ENCODE measurements around the gene PITPNM1. TPM values are rescaled to one million over a fixed set of nuclear protein-coding genes. Genes with fewer than 3 reads are reported as not detected.

PITPNM1 gene
- total and polyA plus RNA-seq, 2 of the 13 experiments (the other 11 are each of a cell fraction or from before 2014, with no cell fraction given), result 8.2 to 8.5 TPM

DNA sequence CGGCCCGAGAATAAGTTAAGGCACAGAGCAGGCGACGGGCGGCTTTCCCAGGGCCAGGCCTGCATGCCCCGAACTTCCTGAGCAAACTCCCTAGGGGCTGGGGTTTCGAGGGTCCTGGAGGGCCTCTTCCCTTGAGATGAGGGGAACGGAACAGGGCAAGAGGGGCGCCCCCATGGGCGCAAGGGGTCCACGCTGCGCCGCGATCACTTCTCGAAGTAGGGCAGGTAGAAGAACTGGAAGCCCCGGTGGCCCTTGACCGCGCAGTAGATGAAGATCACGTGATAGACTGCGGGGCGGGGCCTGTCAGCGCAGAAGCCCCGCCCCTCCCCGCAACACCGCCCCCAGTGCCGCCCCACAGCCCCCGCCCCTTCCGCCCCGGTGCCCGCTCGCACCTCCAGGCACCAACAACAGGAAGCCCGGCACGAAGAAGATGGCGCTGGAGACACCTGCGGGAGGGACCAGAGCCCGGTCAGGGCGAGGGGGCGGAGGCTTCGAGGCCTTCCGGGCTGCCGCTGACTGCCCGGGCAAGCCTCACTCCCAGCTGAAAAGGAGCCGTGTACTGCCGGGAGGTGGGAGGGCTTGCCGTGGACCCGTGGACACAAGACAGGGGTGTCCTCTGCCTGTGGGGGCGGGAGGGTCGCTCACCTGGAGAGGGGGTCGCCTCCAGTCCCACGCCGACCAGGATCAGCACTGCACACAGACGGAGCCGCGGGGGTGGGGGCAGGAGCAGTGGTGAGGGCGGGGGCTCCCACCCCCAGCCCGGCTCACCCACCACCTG is 40.6 kb downstream of the PITPNM1 start (continued):
- TF ChIP-seq ZFP82 (CRISPR knock-in tag; IDR thresholded peaks at IDR 0.05; ENCODE audit: borderline replicate concordance) (peak; percentile 72; the same call in 1 of the 2 replicates), CBFB (CRISPR knock-in tag; IDR thresholded peaks at IDR 0.05) (0 out of 2 replicates have a peak, but pooled peaks have one; percentile 54), MIXL1 (CRISPR knock-in tag; IDR thresholded peaks at IDR 0.05) (no peak), TAF15 (IDR thresholded peaks at IDR 0.05; ENCODE audit: low read depth, low read length, poor library complexity, severe bottlenecking) (no peak), REL (CRISPR knock-in tag; conservative IDR thresholded peaks at IDR 0.05) (peak; percentile 89; the same call in 1 of the 2 replicates), ZFX (CRISPR knock-in tag; IDR thresholded peaks at IDR 0.05; ENCODE audit: low read depth) (peak; percentile 85), CCDC6 (CRISPR knock-in tag; IDR thresholded peaks at IDR 0.05) (0 out of 2 replicates have a peak, but pooled peaks have one; percentile 21), ZNF274 (CRISPR knock-in tag; IDR thresholded peaks at IDR 0.05) (peak; percentile 38; the same call in 1 of the 2 replicates), MAZ (IDR thresholded peaks at IDR 0.05; ENCODE audit: borderline replicate concordance, low read depth, low read length) (peak; percentile 54; the same call in 1 of the 2 replicates), MAZ (CRISPR knock-in tag; IDR thresholded peaks at IDR 0.05; ENCODE audit: low read depth) (0 out of 2 replicates have a peak, but pooled peaks have one; percentile 54), PAF1 (CRISPR knock-in tag; IDR thresholded peaks at IDR 0.05) (no peak), TRIM24 (CRISPR knock-in tag; IDR thresholded peaks at IDR 0.05) (no peak), NR2C2 (CRISPR knock-in tag; IDR thresholded peaks at IDR 0.05; ENCODE audit: borderline replicate concordance) (0 out of 2 replicates have a peak, but pooled peaks have one; percentile 28), ZNF230 (CRISPR knock-in tag; IDR thresholded peaks at IDR 0.05) (no peak), ZNF737 (CRISPR knock-in tag; IDR thresholded peaks at IDR 0.05; ENCODE audit: borderline replicate concordance) (no peak), SIN3B (IDR thresholded peaks at IDR 0.05; ENCODE audit: low read length) (no peak), ZFP41 (CRISPR knock-in tag; IDR thresholded peaks at IDR 0.05; ENCODE audit: borderline replicate concordance) (no peak), FOXK2 (IDR thresholded peaks at IDR 0.05) (no peak), ISL2 (CRISPR knock-in tag; IDR thresholded peaks at IDR 0.05) (no peak)
- TF ChIP-seq, protein P1, sequence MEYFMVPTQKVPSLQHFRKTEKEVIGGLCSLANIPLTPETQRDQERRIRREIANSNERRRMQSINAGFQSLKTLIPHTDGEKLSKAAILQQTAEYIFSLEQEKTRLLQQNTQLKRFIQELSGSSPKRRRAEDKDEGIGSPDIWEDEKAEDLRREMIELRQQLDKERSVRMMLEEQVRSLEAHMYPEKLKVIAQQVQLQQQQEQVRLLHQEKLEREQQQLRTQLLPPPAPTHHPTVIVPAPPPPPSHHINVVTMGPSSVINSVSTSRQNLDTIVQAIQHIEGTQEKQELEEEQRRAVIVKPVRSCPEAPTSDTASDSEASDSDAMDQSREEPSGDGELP (IDR thresholded peaks at IDR 0.05; ENCODE audit: borderline replicate concordance, low read depth), result peak; percentile 12; the same call in 1 of the 2 replicates
- TF ChIP-seq, protein P2, sequence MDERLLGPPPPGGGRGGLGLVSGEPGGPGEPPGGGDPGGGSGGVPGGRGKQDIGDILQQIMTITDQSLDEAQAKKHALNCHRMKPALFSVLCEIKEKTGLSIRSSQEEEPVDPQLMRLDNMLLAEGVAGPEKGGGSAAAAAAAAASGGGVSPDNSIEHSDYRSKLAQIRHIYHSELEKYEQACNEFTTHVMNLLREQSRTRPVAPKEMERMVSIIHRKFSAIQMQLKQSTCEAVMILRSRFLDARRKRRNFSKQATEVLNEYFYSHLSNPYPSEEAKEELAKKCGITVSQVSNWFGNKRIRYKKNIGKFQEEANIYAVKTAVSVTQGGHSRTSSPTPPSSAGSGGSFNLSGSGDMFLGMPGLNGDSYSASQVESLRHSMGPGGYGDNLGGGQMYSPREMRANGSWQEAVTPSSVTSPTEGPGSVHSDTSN (CRISPR knock-in tag; IDR thresholded peaks at IDR 0.05), result no peak
- TF ChIP-seq, protein P3, sequence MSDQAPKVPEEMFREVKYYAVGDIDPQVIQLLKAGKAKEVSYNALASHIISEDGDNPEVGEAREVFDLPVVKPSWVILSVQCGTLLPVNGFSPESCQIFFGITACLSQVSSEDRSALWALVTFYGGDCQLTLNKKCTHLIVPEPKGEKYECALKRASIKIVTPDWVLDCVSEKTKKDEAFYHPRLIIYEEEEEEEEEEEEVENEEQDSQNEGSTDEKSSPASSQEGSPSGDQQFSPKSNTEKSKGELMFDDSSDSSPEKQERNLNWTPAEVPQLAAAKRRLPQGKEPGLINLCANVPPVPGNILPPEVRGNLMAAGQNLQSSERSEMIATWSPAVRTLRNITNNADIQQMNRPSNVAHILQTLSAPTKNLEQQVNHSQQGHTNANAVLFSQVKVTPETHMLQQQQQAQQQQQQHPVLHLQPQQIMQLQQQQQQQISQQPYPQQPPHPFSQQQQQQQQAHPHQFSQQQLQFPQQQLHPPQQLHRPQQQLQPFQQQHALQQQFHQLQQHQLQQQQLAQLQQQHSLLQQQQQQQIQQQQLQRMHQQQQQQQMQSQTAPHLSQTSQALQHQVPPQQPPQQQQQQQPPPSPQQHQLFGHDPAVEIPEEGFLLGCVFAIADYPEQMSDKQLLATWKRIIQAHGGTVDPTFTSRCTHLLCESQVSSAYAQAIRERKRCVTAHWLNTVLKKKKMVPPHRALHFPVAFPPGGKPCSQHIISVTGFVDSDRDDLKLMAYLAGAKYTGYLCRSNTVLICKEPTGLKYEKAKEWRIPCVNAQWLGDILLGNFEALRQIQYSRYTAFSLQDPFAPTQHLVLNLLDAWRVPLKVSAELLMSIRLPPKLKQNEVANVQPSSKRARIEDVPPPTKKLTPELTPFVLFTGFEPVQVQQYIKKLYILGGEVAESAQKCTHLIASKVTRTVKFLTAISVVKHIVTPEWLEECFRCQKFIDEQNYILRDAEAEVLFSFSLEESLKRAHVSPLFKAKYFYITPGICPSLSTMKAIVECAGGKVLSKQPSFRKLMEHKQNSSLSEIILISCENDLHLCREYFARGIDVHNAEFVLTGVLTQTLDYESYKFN (CRISPR knock-in tag; conservative IDR thresholded peaks at IDR 0.05), result peak; percentile 22; the same call in 1 of the 2 replicates

Data from HepG2 (cell line).